GM19239 (cell line): ENCODE data around the gene PAX3.
"Not testable (repeated sequence)": the region's sequence is repeated elsewhere in the genome, so short reads cannot be mapped to it uniquely, and the experiment has no call there.

Experiments
- DNase-seq: peaks from one replicate; pipeline ENCODE4 v3.0.0; 2011; ENCODE audit warnings: low spot score; ENCODE audit not compliant: insufficient read length
- FAIRE-seq: peaks from 2 replicates; lab custom pipeline; 2011; peaks lifted over from hg19 to GRCh38; lab: Jason Lieb, UNC

Gene PAX3

GRCh38 chr2:222160944-222161343, 137.9 kb downstream of the PAX3 start:
- no peak for FAIRE-seq
- no peak for DNase-seq

- no peak for DNase-seq
- no peak for FAIRE-seq
Observed at GRCh38 chr2:222160125-222160524, 138.7 kb downstream of the PAX3 start.

- FAIRE-seq (no peak), DNase-seq (no peak)
Observed at GRCh38 chr2:222159221-222159620, 139.6 kb downstream of the PAX3 start.

- not testable (repeated sequence) for FAIRE-seq, DNase-seq
Observed at GRCh38 chr2:222155003-222155664, 143.7 kb downstream of the PAX3 start.
